ENCODE measurements around the gene HSPH1.
"Not testable (repeated sequence)": the region's sequence is repeated elsewhere in the genome, so short reads cannot be mapped to it uniquely, and the experiment has no call there.

HSPH1 gene

GRCh38 chr13:31177813-31178495 is 16.2 kb upstream of the HSPH1 start:
- DNase-seq (ENCODE audit: low read depth) = not testable (repeated sequence)

GRCh38 chr13:31175847-31176532 is 14.3 kb upstream of the HSPH1 start:
- DNase-seq (ENCODE audit: low read depth) = no peak

DNA sequence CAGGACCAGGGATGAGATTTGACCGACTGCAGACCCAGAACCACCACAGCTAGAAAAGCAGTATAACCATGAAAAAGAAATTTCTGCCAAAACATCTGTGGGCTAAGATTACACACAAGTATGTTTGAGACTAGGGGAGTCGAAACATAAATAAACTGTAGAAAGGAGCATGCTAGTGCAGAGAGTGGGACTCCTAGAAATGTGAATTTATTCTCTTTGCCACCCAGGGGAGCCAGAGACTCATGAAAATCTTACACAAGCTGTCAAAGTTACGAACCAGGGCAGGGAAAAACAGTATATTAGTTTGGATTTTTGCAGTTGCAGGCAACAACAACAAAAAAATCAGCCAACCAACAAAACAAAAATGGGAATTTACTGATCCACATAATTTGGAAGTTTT is 12.3 kb upstream of the HSPH1 start:
- no peak for DNase-seq (ENCODE audit: low read depth)

DNA sequence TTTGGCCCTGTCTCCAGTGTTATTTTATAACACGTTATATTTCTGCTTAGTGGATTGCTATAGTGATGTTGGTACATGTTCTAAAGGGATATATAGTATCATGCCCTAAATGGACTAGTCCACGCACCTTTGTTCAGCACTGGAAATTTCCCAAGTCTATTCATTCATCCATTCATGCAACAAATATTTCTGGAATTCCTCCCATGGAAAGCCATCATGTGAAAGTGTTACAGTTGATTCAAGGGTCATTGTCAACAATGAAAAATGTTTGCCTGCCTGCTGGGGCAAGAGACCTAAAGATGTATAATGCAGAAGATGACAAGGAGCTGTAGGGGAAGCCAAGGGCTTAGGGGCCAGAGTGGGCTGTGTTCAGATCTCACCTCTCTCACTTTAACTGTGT is 10.8 kb upstream of the HSPH1 start:
- no peak for DNase-seq (ENCODE audit: low read depth)

- no peak for DNase-seq (ENCODE audit: low read depth)
These were observed 10.3 kb upstream of the HSPH1 start for GRCh38 chr13:31172001-31172400.

DNA sequence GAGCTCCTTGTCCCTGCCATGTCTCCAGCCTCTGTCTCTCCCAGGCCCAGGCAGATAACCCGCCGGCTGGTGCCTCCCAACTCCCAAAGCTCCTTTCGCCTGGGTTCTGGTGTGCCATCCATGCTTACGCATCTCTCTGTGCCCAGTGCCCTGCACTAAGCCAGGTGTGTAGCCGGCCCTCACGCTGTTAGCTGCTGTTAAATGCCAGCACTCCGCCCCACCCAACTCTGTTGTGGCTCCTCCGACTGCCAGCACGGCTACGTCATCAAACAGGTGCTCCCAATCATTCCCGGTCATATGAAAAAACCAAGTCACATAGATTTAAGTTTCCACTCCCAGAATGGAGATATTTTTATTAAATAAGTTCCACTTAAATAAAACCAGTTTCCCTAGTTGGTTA is 7.0 kb upstream of the HSPH1 start:
- DNase-seq (ENCODE audit: low read depth) = no peak

DNA sequence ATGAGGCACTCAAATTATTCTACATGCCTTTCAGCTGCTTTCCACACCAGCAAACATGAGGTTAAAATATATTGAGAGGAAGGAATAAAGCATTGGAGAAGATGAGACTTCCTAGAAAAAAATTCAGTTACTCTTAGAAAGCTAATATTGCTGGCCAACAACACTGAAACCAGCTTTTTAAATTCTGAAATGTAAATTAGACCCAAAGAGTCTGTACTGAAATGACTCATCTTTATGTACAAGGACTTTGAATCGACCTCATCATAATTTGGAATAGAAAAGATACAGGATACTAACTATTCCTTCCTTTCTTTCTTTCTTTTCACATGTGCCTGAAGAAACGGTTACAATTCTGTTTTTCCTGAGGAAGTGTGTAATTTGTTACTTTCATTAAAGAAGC is 6.5 kb upstream of the HSPH1 start:
- DNase-seq (ENCODE audit: low read depth) = no peak

- no peak for DNase-seq (ENCODE audit: low read depth)
These were observed 5.8 kb upstream of the HSPH1 start for GRCh38 chr13:31167490-31167889.

GRCh38 chr13:31166591-31166990 is 4.9 kb upstream of the HSPH1 start:
- DNase-seq (ENCODE audit: low read depth) = no peak

DNA sequence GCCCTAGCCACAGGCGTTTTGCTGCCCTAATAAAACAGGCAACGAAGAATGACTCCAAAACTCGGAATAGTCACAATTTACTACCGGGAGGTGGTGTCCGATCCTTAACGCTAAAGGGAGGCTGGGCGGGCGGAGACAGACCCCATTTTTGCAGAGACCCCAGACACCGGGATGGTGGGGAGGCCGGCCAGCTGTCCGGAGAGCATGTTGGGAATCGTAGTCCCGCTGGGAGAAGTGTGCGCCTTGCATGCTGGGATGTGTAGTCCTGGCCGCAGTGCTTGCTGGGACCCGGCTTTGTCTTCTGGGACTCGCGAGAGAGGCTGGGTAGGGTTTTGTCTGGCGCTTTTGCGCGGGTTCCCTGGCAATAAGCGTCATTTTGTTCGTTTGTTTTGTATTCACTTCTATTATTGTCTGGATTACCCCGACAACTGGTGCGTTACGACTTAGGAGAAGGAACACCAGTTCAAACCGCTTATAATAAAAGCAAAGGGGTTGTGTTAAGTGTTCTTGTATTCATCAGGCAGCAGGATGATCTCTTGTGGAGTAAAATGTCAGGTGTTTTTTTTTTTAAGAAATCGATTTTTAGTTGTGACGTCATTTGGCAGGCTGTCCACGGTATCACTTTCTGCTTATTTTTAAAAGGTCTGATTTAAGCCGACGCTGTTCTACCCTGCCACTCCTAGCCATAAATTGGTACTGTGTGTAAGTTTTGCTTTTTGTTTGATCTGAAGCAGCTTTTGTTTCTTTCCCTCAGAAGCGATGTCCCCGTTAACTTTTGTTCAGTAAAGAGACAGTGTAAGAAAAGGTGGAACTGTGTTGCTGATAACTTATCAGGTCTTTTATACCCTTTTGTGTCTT is 676 bp upstream of the HSPH1 start:
- DNase-seq (ENCODE audit: low read depth) = peak; percentile 67

GRCh38 chr13:31160857-31161556 is 697 bp downstream of the HSPH1 start:
- peak; percentile 36 for DNase-seq (ENCODE audit: low read depth)

DNA sequence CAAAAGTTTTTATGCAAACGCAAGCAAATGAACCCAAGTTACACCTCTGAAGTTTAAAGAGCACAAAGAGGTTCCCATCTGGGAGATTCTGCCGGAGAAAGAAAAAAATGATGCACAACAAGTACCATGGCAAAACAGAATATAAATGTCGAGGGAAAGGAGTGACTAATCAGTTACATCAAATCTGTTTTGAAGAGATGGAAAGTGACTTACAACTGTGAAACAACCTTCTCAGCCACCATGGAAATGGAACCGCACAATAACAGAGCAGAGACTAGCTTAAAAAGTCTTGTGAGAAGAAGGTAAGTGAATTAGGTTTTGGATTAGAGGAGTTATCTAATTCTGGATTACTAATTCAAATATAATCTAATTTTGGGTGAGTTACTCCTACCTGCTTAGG is 2.4 kb downstream of the HSPH1 start:
- DNase-seq (ENCODE audit: low read depth) = no peak

- no peak for DNase-seq (ENCODE audit: low read depth)
These were observed 6.8 kb downstream of the HSPH1 start for GRCh38 chr13:31154939-31155338.

DNA sequence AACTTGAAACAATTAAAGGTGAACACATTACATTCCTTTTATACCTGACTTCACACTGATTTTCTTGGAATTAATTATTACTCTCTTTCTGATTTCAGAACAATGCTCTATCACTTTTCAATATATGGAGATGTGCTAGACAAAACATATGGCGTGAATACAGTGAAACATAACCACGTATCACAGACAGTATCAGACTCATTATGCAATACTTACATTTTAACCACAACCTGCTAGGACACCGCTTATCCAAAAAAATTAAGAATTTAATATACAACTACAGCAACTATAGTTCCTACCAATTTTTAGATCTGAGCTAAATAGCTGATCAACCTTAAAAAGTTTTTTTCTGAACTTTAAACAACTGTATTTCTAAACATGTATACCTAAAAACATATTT is 9.9 kb downstream of the HSPH1 start:
- DNase-seq (ENCODE audit: low read depth) = no peak

DNA sequence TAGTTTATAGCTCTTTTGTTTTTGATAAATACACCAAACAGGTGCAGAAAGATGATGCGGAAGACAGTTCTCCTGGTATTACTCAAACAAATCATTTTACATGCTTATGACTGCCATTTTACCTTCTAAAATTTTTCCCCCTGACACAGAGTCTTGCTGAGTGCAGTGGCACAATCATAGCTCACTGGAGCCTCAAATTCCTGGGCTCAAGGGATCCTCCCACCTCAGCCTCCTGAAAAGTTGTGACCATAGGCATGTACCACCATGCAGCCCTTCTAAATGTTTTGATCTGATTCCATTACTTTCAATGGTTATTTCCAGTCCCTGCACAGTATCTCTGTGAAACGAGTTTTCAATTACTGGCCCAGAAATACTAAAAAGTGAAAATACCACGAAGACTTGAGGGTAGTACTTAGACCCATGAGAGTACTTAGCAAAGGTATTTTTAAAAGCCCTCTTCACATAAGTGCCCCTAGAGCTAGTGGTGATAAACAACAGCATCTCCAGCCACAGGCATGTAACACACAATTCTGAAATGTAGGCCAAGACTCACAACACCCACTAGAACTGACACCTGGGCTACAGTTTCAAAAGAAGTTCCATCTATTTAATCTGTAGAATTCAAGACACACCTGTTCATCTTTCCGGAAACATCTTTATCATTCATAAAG is 11.3 kb downstream of the HSPH1 start:
- no peak for DNase-seq (ENCODE audit: low read depth)

DNA sequence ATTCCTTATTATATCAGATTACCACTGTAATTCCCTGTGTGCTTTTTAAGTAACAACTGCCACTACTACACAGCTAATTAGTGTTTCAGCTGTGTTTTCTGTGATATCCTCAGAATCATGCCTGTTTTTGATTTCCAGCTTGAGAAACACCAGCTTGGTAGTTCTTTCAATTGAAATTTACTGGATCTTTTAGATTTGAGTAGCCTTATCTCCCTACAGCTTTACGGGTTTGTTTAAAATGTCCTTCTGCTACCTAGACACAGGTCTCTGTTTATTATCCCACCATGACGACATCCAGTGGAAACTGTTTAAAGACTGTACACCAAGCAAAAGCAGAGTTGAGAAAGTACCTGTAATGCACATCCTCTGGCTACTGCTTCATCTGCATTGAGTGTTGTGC is 12.1 kb downstream of the HSPH1 start:
- DNase-seq (ENCODE audit: low read depth) = no peak

DNA sequence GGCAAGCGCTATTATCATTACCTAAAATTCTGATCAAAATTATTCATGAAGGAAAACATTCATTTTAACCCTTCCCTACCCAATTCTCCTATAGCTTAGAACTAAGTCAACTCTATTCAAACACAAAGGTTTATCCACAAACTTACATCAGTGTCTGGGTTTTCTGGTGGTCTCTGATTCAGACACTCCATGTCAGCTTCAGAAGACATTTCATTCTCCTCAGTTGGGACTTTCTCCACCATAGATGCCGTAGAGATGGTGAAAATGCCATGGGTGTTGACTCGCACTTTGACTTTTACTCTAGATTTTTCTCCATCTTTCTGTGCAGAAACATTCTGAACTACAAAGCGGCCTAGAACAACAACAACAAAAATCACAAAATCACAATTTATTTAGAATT is 16.3 kb downstream of the HSPH1 start:
- no peak for DNase-seq (ENCODE audit: low read depth)

- DNase-seq (ENCODE audit: low read depth) = no peak
These were observed 23.2 kb downstream of the HSPH1 start for GRCh38 chr13:31138515-31138914.

DNA sequence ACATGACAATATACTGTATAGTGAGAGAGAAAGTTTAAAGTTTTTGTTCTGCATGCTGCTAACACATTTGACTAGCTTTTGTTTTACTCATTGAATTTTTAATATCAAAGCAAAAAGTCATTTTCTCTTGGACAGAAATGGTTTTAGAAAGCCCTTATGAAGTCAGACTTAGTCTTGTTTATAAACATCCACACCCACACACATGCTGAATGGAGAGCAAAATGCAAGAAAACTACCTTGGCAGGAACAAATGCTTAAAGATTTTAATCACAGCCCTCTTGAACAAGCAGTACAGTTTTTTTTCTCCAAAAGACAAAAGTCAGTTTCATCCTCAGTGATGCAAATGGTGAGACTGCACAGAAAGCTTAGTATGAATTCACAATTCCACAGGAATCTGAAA is 25.0 kb downstream of the HSPH1 start:
- no peak for DNase-seq (ENCODE audit: low read depth)

DNA sequence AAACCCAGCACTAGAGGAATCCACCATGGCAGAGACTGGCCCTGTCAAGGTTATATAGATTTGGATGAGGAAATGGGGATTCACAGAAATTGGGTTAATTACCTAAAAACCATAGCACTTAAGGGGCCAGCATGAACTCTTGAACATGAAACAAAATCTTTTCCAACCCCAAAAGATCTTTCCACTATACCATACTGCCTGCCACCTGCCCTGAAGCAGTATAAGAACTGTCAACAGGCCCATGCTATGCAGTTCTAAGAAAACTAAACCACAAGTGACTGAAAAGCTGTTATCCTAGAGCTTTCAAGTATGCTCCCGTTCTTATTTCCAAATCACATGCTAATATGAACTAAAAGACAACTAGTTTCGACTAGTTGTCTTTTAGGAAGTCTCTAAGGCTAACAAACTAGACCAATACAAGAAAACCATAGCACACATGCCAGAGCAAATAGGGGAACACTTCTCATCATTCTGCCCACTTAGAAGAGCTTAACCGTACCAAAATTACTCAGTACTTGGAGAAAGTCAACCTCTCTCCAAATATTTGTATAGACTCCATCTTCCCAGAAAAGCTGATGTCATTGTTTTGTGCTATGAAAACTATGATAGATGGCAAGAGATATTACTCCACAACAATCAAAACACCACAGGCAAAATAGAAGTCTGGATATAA is 27.5 kb downstream of the HSPH1 start:
- no peak for DNase-seq (ENCODE audit: low read depth)

GRCh38 chr13:31133621-31134020 is 28.1 kb downstream of the HSPH1 start:
- DNase-seq (ENCODE audit: low read depth) = no peak

Data from stimulated activated CD8-positive, alpha-beta memory T cell treated with anti-CD3 and anti-CD28 coated beads, Interleukin-15, amount 100 ng/mL, for 24 hours (primary cell).